CD14-positive monocyte (primary cell): ENCODE data around the gene CD8B2. TPM values are rescaled to one million over a fixed set of nuclear protein-coding genes. Genes with fewer than 3 reads are reported as not detected.
A peak's percentile ranks its signal among the peaks of the same experiment; 100 is the strongest.

Experiments used
- DNase-seq, 3 donors: peaks; one replicate each; pipeline ENCODE4 v3.0.0-alpha.2; 2011 to 2022
- H2AFZ ChIP-seq: 2 replicates; pipeline ENCODE4 v1.6.0; 2012; ENCODE audit warnings: mild to moderate bottlenecking, low read depth, low read length, inconsistent platforms; ENCODE audit not compliant: insufficient read depth, poor library complexity, severe bottlenecking
- H3K27ac ChIP-seq, 2 donors: 1 replicate in 1 of 2; 2 replicates in 1 of 2; pipeline ENCODE4 v1.5.1; 2012 to 2013; ENCODE audit warnings: low read length in 2 of 2, control low read depth in 1 of 2, inconsistent platforms in 1 of 2, low read depth in 1 of 2, mild to moderate bottlenecking in 1 of 2
- H3K27me3 ChIP-seq, 2 donors: one replicate each; pipeline versions ENCODE4 v1.6.0 to v1.6.1; 2011 to 2013; ENCODE audit warnings: low read length in 2 of 2; ENCODE audit not compliant: control insufficient read depth in 2 of 2, insufficient read depth in 2 of 2
- H3K36me3 ChIP-seq, 2 donors: replicated peaks in 1 of 2; 1 replicate in 1 of 2; 2 replicates in 1 of 2; pipeline versions ENCODE4 v1.5.1 to v1.6.1; 2012 to 2013; ENCODE audit warnings: low read length in 2 of 2, control low read depth in 1 of 2, inconsistent platforms in 1 of 2, mild to moderate bottlenecking in 1 of 2; ENCODE audit not compliant: insufficient read depth in 2 of 2, control insufficient read depth in 1 of 2
- H3K4me1 ChIP-seq, 2 donors: 1 replicate in 1 of 2; 2 replicates in 1 of 2; pipeline versions ENCODE4 v1.5.1 to v1.6.1; 2012 to 2013; ENCODE audit warnings: low read length in 2 of 2, control low read depth in 1 of 2, inconsistent platforms in 1 of 2, mild to moderate bottlenecking in 1 of 2, moderate library complexity in 1 of 2; ENCODE audit not compliant: insufficient read depth in 2 of 2, control insufficient read depth in 1 of 2
- H3K4me2 ChIP-seq: replicated peaks from 2 replicates; pipeline ENCODE3; 2012; ENCODE audit warnings: low read length, moderate library complexity, mild to moderate bottlenecking; ENCODE audit not compliant: poor library complexity, severe bottlenecking; ENCODE audit errors: extremely low read depth
- H3K4me3 ChIP-seq, 3 experiments: fragments of 200-600 bp in 1 of 3; sonication (generic) in 1 of 3; replicated peaks in 1 of 3; 1 replicate in 2 of 3; 2 replicates in 1 of 3; pipeline ENCODE4 v1.5.1; 2011 to 2013; ENCODE audit warnings: low read length in 3 of 3, mild to moderate bottlenecking in 3 of 3, control low read depth in 2 of 3, low read depth in 2 of 3, inconsistent platforms in 1 of 3, moderate library complexity in 1 of 3
- H3K79me2 ChIP-seq: 2 replicates; pipeline ENCODE4 v1.6.0; 2012; ENCODE audit warnings: mild to moderate bottlenecking, control low read depth, inconsistent platforms, low read length, moderate library complexity; ENCODE audit not compliant: insufficient read depth
- H3K9ac ChIP-seq: 2 replicates; pipeline ENCODE4 v1.6.0; 2017; ENCODE audit warnings: low read length, mild to moderate bottlenecking; ENCODE audit not compliant: insufficient read depth, poor library complexity, severe bottlenecking
- H3K9me3 ChIP-seq, 2 donors: replicated peaks in 1 of 2; 1 replicate in 1 of 2; 2 replicates in 1 of 2; pipeline versions ENCODE4 v1.5.1 to v1.6.1; 2012 to 2013; ENCODE audit warnings: low read length in 2 of 2, control low read depth in 1 of 2; ENCODE audit not compliant: control insufficient read depth in 1 of 2, insufficient read depth in 1 of 2
- H4K20me1 ChIP-seq: 2 replicates; pipeline ENCODE4 v1.6.0; 2012; ENCODE audit warnings: mild to moderate bottlenecking, low read length, control low read depth, moderate library complexity; ENCODE audit not compliant: insufficient read depth
- H3K27ac Mint-ChIP-seq, 7 donors: one replicate each; pipeline ENCODE4 v1.8.0; 2020; ENCODE audit warnings: mild to moderate bottlenecking in 7 of 7, mixed read lengths in 7 of 7, moderate library complexity in 6 of 7, inconsistent platforms in 2 of 7
- H3K27me3 Mint-ChIP-seq, 3 donors: one replicate each; pipeline ENCODE4 v1.8.0; 2021 to 2022; ENCODE audit warnings: low read depth in 3 of 3, mild to moderate bottlenecking in 3 of 3, mixed read lengths in 3 of 3, moderate library complexity in 3 of 3, inconsistent platforms in 1 of 3
- H3K36me3 Mint-ChIP-seq, 2 donors: one replicate each; pipeline ENCODE4 v1.8.0; 2020; ENCODE audit warnings: mixed read lengths in 2 of 2, inconsistent platforms in 1 of 2, mild to moderate bottlenecking in 1 of 2
- H3K4me1 Mint-ChIP-seq: one replicate; pipeline ENCODE4 v1.8.0; 2020; ENCODE audit warnings: mild to moderate bottlenecking, mixed read lengths
- H3K4me3 Mint-ChIP-seq, 2 donors: one replicate each; pipeline ENCODE4 v1.8.0; 2020; ENCODE audit warnings: mild to moderate bottlenecking in 2 of 2, mixed read lengths in 2 of 2, moderate library complexity in 1 of 2
- H3K9me3 Mint-ChIP-seq, 7 donors: one replicate each; pipeline ENCODE4 v1.8.0; 2020 to 2022; ENCODE audit warnings: mixed read lengths in 7 of 7, mild to moderate bottlenecking in 6 of 7, moderate library complexity in 6 of 7, inconsistent platforms in 2 of 7
- CTCF ChIP-seq: fragments of 200-600 bp; IDR thresholded peaks from one replicate; pipeline ENCODE4 v1.8.0; 2022; ENCODE audit warnings: antibody characterized with exemption, mild to moderate bottlenecking
- WGBS: methylation state at CpG from one replicate; pipeline ENCODE4 v1.1.5; 2013; ENCODE audit warnings: missing lambda C conversion rate; ENCODE audit not compliant: insufficient coverage; 5-methylcytosine and 5-hydroxymethylcytosine counted together
- intact Hi-C, 2 donors: fragments of 100-400 bp; cut with micrococcal nuclease; formaldehyde crosslinking; loops; one replicate each; pipeline versions ENCODE4 v1.15.0 to v1.15.1; 2023
- polyA plus RNA-seq, 3 donors: library from polyadenylated mRNA; depleted of rRNA in 1 of 3; unstranded in 2 of 3; stranded (reverse) in 1 of 3; fragments of 300-500 nt in 2 of 3; fragments of >200 nt in 1 of 3; fragmentation: Illumina TruSeq in 2 of 3; gene quantifications; 1 replicate in 2 of 3; 2 replicates in 1 of 3; pipeline ENCODE4 v1.2.3, GENCODE V29; 2012 to 2021

CD8B2 gene
- polyA plus RNA-seq, 3 donors = 0.04 TPM; not detected in 2

GRCh38 chr2:106563195-106563594 lies 76.0 kb downstream of the CD8B2 start:
- H3K36me3 ChIP-seq = no peaks in the 10 kb centered on the region
- H2AFZ ChIP-seq = no peak overlapping the region
- no peaks in the 10 kb centered on the region for H3K27me3 ChIP-seq
- H3K4me1 ChIP-seq = peaks cover 0 to 6% of the 10 kb centered on the region in 2 donors
- intact Hi-C loops = no loop called here
- H3K4me2 ChIP-seq = no peak overlapping the region
- peaks cover 19% of the 10 kb centered on the region for H3K4me1 Mint-ChIP-seq
- no peak for DNase-seq
- H3K4me3 Mint-ChIP-seq = no peak overlapping the region
- no peak for TF ChIP-seq CTCF
- H4K20me1 ChIP-seq = no peaks in the 10 kb centered on the region
- H3K9ac ChIP-seq = no peak overlapping the region
- no peak overlapping the region for H3K27ac ChIP-seq
- peaks cover 0 to 3% (median 2%) of the 10 kb centered on the region in 7 donors for H3K9me3 Mint-ChIP-seq
- 80% methylated on average over 1 of the region's 2 CpGs for WGBS
- peaks cover 0 to 3% (median 2%) of the 10 kb centered on the region in 3 donors for H3K27me3 Mint-ChIP-seq
- H3K79me2 ChIP-seq = no peaks in the 10 kb centered on the region
- no peaks in the 10 kb centered on the region for H3K9me3 ChIP-seq
- H3K27ac Mint-ChIP-seq = no peak overlapping the region
- no peaks in the 10 kb centered on the region for H3K36me3 Mint-ChIP-seq
- H3K4me3 ChIP-seq = no peak overlapping the region

GRCh38 chr2:106565599-106565998 lies 78.4 kb downstream of the CD8B2 start:
- Histone ChIP-seq H4K20me1 (no peaks in the 10 kb centered on the region), H3K27ac (no peak overlapping the region), H3K9ac (no peak overlapping the region), H3K4me3 (no peak overlapping the region), H3K27me3 (no peaks in the 10 kb centered on the region), H3K9me3 (no peaks in the 10 kb centered on the region), H3K4me1 (peaks cover 0 to 4% of the 10 kb centered on the region in 2 donors), H3K79me2 (no peaks in the 10 kb centered on the region), H3K36me3 (no peaks in the 10 kb centered on the region), H3K4me2 (no peak overlapping the region), H2AFZ (no peak overlapping the region)
- no peak for TF ChIP-seq CTCF
- peaks cover 0 to 3% (median 2%) of the 10 kb centered on the region in 3 donors for H3K27me3 Mint-ChIP-seq
- DNase-seq = no peak
- H3K9me3 Mint-ChIP-seq = peaks cover 0 to 2% (median 0%) of the 10 kb centered on the region in 7 donors
- no peak overlapping the region for H3K4me3 Mint-ChIP-seq
- H3K36me3 Mint-ChIP-seq = no peaks in the 10 kb centered on the region
- intact Hi-C loops = no loop called here
- peaks cover 10% of the 10 kb centered on the region for H3K4me1 Mint-ChIP-seq
- peak overlapping the region in 1 of 7 donors; percentile 14 for H3K27ac Mint-ChIP-seq
- WGBS = 86% methylated on average over 1 of the region's 2 CpGs
